GM12878 (cell line): Measurements from ENCODE around the gene STARD13. TPM values are rescaled to one million over a fixed set of nuclear protein-coding genes. Genes with fewer than 3 reads are reported as not detected.
A peak's percentile ranks its signal among the peaks of the same experiment; 100 is the strongest.

Source experiments
- ATAC-seq: fragments of 200-7000 bp; cut with Tn5 transposase; 3 replicates; pipeline ENCODE4 v1.9.1; 2020; ENCODE audit warnings: mild to moderate bottlenecking, moderate library complexity
- BruUV-seq: library from RNA; stranded (reverse); fragments of 400-500 nt; replicated peaks from 2 replicates; lab custom pipeline; 2021; lab: Mats Ljungman, UMichigan
- CTCF ChIA-PET: fragments of 300-600 bp; sonication (Branson Sonifier 250); formaldehyde crosslinking; extraction: SDS; loops from one replicate; lab custom pipeline; 2021; ENCODE audit warnings: inconsistent platforms; lab: Yijun Ruan, JAX
- POLR2A ChIA-PET: fragments of 350-600 bp; formaldehyde crosslinking; extraction: SDS; loops from one replicate; lab custom pipeline; 2021; ENCODE audit warnings: inconsistent platforms; lab: Charles Lee
- RAD21 ChIA-PET: fragments of 300-600 bp; sonication (Branson Sonifier 250); formaldehyde crosslinking; loops from one replicate; lab custom pipeline; 2023; ENCODE audit warnings: antibody characterized with exemption; ENCODE audit not compliant: unreplicated experiment; lab: Charles Lee
- SMC1A ChIA-PET: fragments of 300-600 bp; sonication (Branson Sonifier 250); formaldehyde crosslinking; loops from one replicate; lab custom pipeline; 2023; ENCODE audit not compliant: unreplicated experiment, uncharacterized antibody; lab: Charles Lee
- DNase-seq: peaks from one replicate; pipeline ENCODE4 v3.0.0-alpha.2; 2011; ENCODE audit warnings: low read depth, low spot score
- FAIRE-seq: peaks from 3 replicates; lab custom pipeline; 2011; peaks lifted over from hg19 to GRCh38; lab: Jason Lieb, UNC
- H2AFZ ChIP-seq: 2 replicates; pipeline ENCODE4 v1.6.0; 2011; ENCODE audit warnings: low read depth, low read length, control low read depth; ENCODE audit not compliant: control insufficient read depth
- H3K27ac ChIP-seq: 2 replicates; pipeline ENCODE4 v1.5.1; 2011; ENCODE audit warnings: control low read depth; ENCODE audit not compliant: control insufficient read depth, insufficient read depth
- H3K27me3 ChIP-seq, 2 experiments: replicated peaks in 1 of 2; 2 replicates each; pipeline versions ENCODE4 v1.6.0 to v1.6.1; 2011; ENCODE audit warnings: low read length in 1 of 2; ENCODE audit not compliant: control insufficient read depth in 2 of 2, insufficient read depth in 2 of 2
- H3K36me3 ChIP-seq, 2 experiments: 2 replicates each; pipeline ENCODE4 v1.5.1; 2011; ENCODE audit warnings: low read length in 1 of 2; ENCODE audit not compliant: control insufficient read depth in 2 of 2, insufficient read depth in 2 of 2
- H3K4me1 ChIP-seq: 2 replicates; pipeline ENCODE4 v1.6.1; 2011; ENCODE audit warnings: mild to moderate bottlenecking, low read length, moderate library complexity, mixed read lengths; ENCODE audit not compliant: control insufficient read depth, insufficient read depth
- H3K4me2 ChIP-seq: 2 replicates; pipeline ENCODE4 v1.6.0; 2011; ENCODE audit warnings: control low read depth; ENCODE audit not compliant: control insufficient read depth, insufficient read depth
- H3K4me3 ChIP-seq: fragments of 200-600 bp; sonication (generic); 2 replicates; pipeline ENCODE4 v1.5.1; 2016
- H3K79me2 ChIP-seq: 2 replicates; pipeline ENCODE4 v1.6.0; 2011; ENCODE audit warnings: low read length; ENCODE audit not compliant: control insufficient read depth, insufficient read depth
- H3K9ac ChIP-seq: 2 replicates; pipeline ENCODE4 v1.8.0; 2011; ENCODE audit warnings: low read length, control low read depth, mixed read lengths; ENCODE audit not compliant: control insufficient read depth, insufficient read depth
- H3K9me3 ChIP-seq: replicated peaks from 3 replicates; pipeline ENCODE4 v1.5.1; 2011; ENCODE audit warnings: mild to moderate bottlenecking, low read length; ENCODE audit not compliant: control insufficient read depth, insufficient read depth
- H4K20me1 ChIP-seq: 2 replicates; pipeline ENCODE4 v1.6.0; 2011; ENCODE audit not compliant: control insufficient read depth, insufficient read depth
- CEBPB ChIP-seq, 2 experiments: fragments of 150-350 bp in 1 of 2; IDR thresholded peaks; 2 replicates each; pipeline ENCODE4 v1.6.1; 2012 to 2014; ENCODE audit warnings: low read depth in 2 of 2, low read length in 2 of 2, borderline replicate concordance in 1 of 2, inconsistent platforms in 1 of 2
- ELK1 ChIP-seq: IDR thresholded peaks from 2 replicates; pipeline ENCODE4 v1.6.1; 2012; ENCODE audit warnings: low read depth, low read length, improper control_type of control experiment
- HDAC6 ChIP-seq: fragments of 200-600 bp; sonication (generic); IDR thresholded peaks from one replicate; pipeline ENCODE4 v1.8.0; 2017; ENCODE audit warnings: antibody characterized with exemption; ENCODE audit not compliant: unreplicated experiment
- HDGF ChIP-seq: fragments of 450-650 bp; IDR thresholded peaks from 2 replicates; pipeline ENCODE4 v1.6.1; 2016; ENCODE audit warnings: antibody characterized with exemption
- IRF3 ChIP-seq: fragments of 450-650 bp; IDR thresholded peaks from 2 replicates; pipeline ENCODE4 v1.6.1; 2014; ENCODE audit warnings: mild to moderate bottlenecking
- MLLT1 ChIP-seq: fragments of 450-650 bp; IDR thresholded peaks from 2 replicates; pipeline ENCODE4 v1.6.1; 2016; ENCODE audit warnings: mild to moderate bottlenecking
- NBN ChIP-seq: fragments of 450-650 bp; IDR thresholded peaks from 2 replicates; pipeline ENCODE4 v1.6.1; 2016
- STAT3 ChIP-seq: IDR thresholded peaks from 2 replicates; pipeline ENCODE4 v1.6.1; 2011; ENCODE audit warnings: low read depth, low read length, improper control_type of control experiment
- YBX1 ChIP-seq: fragments of 450-650 bp; IDR thresholded peaks from 2 replicates; pipeline ENCODE4 v1.6.1; 2016; ENCODE audit warnings: antibody characterized with exemption
- ZBTB40 ChIP-seq: fragments of 450-650 bp; IDR thresholded peaks from 2 replicates; pipeline ENCODE4 v1.6.1; 2016; ENCODE audit warnings: mild to moderate bottlenecking, moderate library complexity, borderline replicate concordance
- ZNF687 ChIP-seq: fragments of 450-650 bp; IDR thresholded peaks from 2 replicates; pipeline ENCODE4 v1.6.1; 2017; ENCODE audit warnings: mild to moderate bottlenecking, moderate library complexity
- WGBS: methylation state at CpG from one replicate; pipeline ENCODE4 v1.1.6; 2016; ENCODE audit warnings: low lambda C conversion rate; ENCODE audit not compliant: insufficient replicate concordance, insufficient coverage; ENCODE audit errors: missing lambda C conversion rate; 5-methylcytosine and 5-hydroxymethylcytosine counted together
- in situ Hi-C: fragments of 300-500 bp; cut with MboI; formaldehyde crosslinking; loops from 9 replicates; pipeline ENCODE4 v1.14.3; 2018; ENCODE audit warnings: mixed read lengths
- intact Hi-C: fragments of 100-400 bp; cut with micrococcal nuclease; formaldehyde crosslinking; loops from one replicate; pipeline ENCODE4 v1.14.2; 2022; ENCODE audit not compliant: unreplicated experiment
- polyA plus RNA-seq, 11 experiments: library from polyadenylated mRNA; depleted of rRNA in 4 of 11; unstranded in 6 of 11; stranded (reverse) in 5 of 11; fragments of >200 nt; fragmentation: Nextera tagmentation in 4 of 11; fragmentation: Illumina TruSeq in 1 of 11; extraction: Ambion mirVana in 4 of 11; extraction: Trizol in 1 of 11; gene quantifications; 1 replicate in 1 of 11; 2 replicates in 10 of 11; pipeline versions ENCODE4 v1.2.1 to v1.2.3, GENCODE V29; 2011 to 2016; ENCODE audit warnings: inconsistent platforms in 2 of 11, missing spikeins in 2 of 11, low read depth in 1 of 11
- total RNA-seq, 4 experiments: library from RNA; depleted of rRNA in 3 of 4; stranded (reverse); fragments of >200 nt in 3 of 4; fragmentation: Illumina TruSeq in 1 of 4; extraction: Trizol in 1 of 4; gene quantifications; 2 replicates each; pipeline versions ENCODE4 v1.2.1 to v1.2.3, GENCODE V29; 2013 to 2021

STARD13 gene
- total and polyA plus RNA-seq, 10 of the 15 experiments (the other 5 are each of a cell fraction or from before 2014, with no cell fraction given) = 4.0 to 41.6 (median 10.1) TPM

- no TSS peak for BruUV-seq
- no peak overlapping the region for H3K4me3 ChIP-seq
- in situ Hi-C loops = no loop called here
- ChIA-PET POLR2A (interaction anchor here (1.1 to 17.9 kb wide), 9 partner anchors 9 to 74 kb away, joined by 3 to 262 read pairs (median 20); no protein-coding TSS in a partner anchor), SMC1A (interaction anchor here (0.8 to 33.0 kb wide), 16 partner anchors 8 to 540 kb away, joined by 3 to 832 read pairs (median 6); no protein-coding TSS in a partner anchor), RAD21 (interaction anchor here (0.8 to 5.9 kb wide), 11 partner anchors 8 to 359 kb away, joined by 3 to 85 read pairs (median 6); no protein-coding TSS in a partner anchor), CTCF (interaction anchor here (0.7 to 4.5 kb wide), 12 partner anchors 9 to 127 kb away, joined by 3 to 24 read pairs (median 4); no protein-coding TSS in a partner anchor)
- no peak overlapping the region for H3K9ac ChIP-seq
- TF ChIP-seq NBN = no peak
- no peak for TF ChIP-seq HDGF
- TF ChIP-seq YBX1 = no peak
- TF ChIP-seq IRF3 = no peak
- no peak for TF ChIP-seq HDAC6
- TF ChIP-seq ZBTB40 = no peak
- peak; percentile 46 for TF ChIP-seq ZNF687
- TF ChIP-seq STAT3 = no peak
- TF ChIP-seq ELK1 = no peak
- TF ChIP-seq MLLT1 = peak; percentile 80
- no peak for TF ChIP-seq CEBPB (IDR thresholded peaks at IDR 0.05; ENCODE audit: borderline replicate concordance in 1 of 2, low read depth in 2 of 2, low read length in 2 of 2)
- no peak overlapping the region for H3K4me2 ChIP-seq
- H3K27me3 ChIP-seq = no peaks in the 10 kb centered on the region
- peak overlapping the region; percentile 73 for H3K27ac ChIP-seq
- DNase-seq = no peak
- no peaks in the 10 kb centered on the region for H4K20me1 ChIP-seq
- 65% methylated on average over 2 of the region's 2 CpGs for WGBS
- peaks cover 32% of the 10 kb centered on the region for H3K4me1 ChIP-seq
- peaks cover 0 to 6% of the 10 kb centered on the region in 2 experiments; a peak in 3 of 4 replicates for H3K36me3 ChIP-seq
- H2AFZ ChIP-seq = no peak overlapping the region
- no peak for FAIRE-seq
- intact Hi-C loops = no loop called here
- peaks cover 33% of the 10 kb centered on the region for H3K79me2 ChIP-seq
- H3K9me3 ChIP-seq = no peaks in the 10 kb centered on the region
- peak; percentile 45 for ATAC-seq
These were observed 101.5 kb downstream of the STARD13 start for GRCh38 chr13:33184112-33184490.
